ENCODE data around the gene ZNF546. TPM values are rescaled to one million over a fixed set of nuclear protein-coding genes. Genes with fewer than 3 reads are reported as not detected.

Gene ZNF546
- total RNA-seq (ENCODE audit: low replicate concordance): 3.1 and 3.6 TPM in 2 replicates

GRCh38 chr19:39996811-39997637, at the start of gene ZNF546:
ZNF546 (plus strand) TSS chr19:39997060; CDS start chr19:39998327, 1,267 bp downstream.

GRCh38 chr19:39970675-39971379, 26.0 kb upstream of the ZNF546 start, which contains the start of gene PSMC4:
PSMC4 (plus strand) TSS chr19:39971165; CDS start chr19:39971203, 38 bp downstream.

GRCh38 chr19:40055832-40056504, 59.1 kb downstream of the ZNF546 start, which contains the start of gene ZNF780B:
ZNF780B (minus strand) TSS chr19:40056231; CDS start chr19:40050332, 5,899 bp downstream.

Other genes starting within 250 kb of the ZNF546 start
- not detected in 2 replicates for gene LEUTX, start 218.2 kb upstream of the ZNF546 start, total RNA-seq (ENCODE audit: low replicate concordance)
- 9.0 and 11.7 TPM in 2 replicates for gene DYRK1B, start 162.9 kb upstream of the ZNF546 start, total RNA-seq (ENCODE audit: low replicate concordance)
- 232 and 277 TPM in 2 replicates for gene FBL, start 150.7 kb upstream of the ZNF546 start, total RNA-seq (ENCODE audit: low replicate concordance)
- gene FCGBP, start 62.4 kb upstream of the ZNF546 start, total RNA-seq (ENCODE audit: low replicate concordance): 0.15 and 2.7 TPM in 2 replicates
- 75.2 and 119 TPM in 2 replicates for gene PSMC4, start 25.9 kb upstream of the ZNF546 start, total RNA-seq (ENCODE audit: low replicate concordance)
- 12.3 and 13.2 TPM in 2 replicates for gene ZNF780B, start 59.2 kb downstream of the ZNF546 start, total RNA-seq (ENCODE audit: low replicate concordance)
- 12.3 and 16.5 TPM in 2 replicates for gene ZNF780A, start 93.9 kb downstream of the ZNF546 start, total RNA-seq (ENCODE audit: low replicate concordance)
- gene MAP3K10, start 194.4 kb downstream of the ZNF546 start, total RNA-seq (ENCODE audit: low replicate concordance): 4.0 and 7.1 TPM in 2 replicates
- gene TTC9B, start 221.3 kb downstream of the ZNF546 start, total RNA-seq (ENCODE audit: low replicate concordance): not detected in 2 replicates
- gene CCNP, start 229.6 kb downstream of the ZNF546 start, total RNA-seq (ENCODE audit: low replicate concordance): 0.08 and 0.12 TPM in 2 replicates